Spleen (tissue), 11 donors: ENCODE data around the gene RBMS1. TPM values are rescaled to one million over a fixed set of nuclear protein-coding genes. Genes with fewer than 3 reads are reported as not detected.

Experiments used
- DNase-seq: peaks from one replicate; pipeline ENCODE4 v3.0.0-alpha.2; 2020
- H3K27ac ChIP-seq, 8 donors: fragments of 200-600 bp; sonication (generic) in 7 of 8; 1 replicate in 4 of 8; 2 replicates in 4 of 8; pipeline versions ENCODE4 v1.5.0 to v1.8.0; 2016 to 2021; ENCODE audit warnings: inconsistent platforms in 4 of 8, mild to moderate bottlenecking in 4 of 8, moderate library complexity in 1 of 8
- H3K27me3 ChIP-seq, 7 donors: fragments of 200-600 bp; sonication (generic) in 6 of 7; replicated peaks in 1 of 7; 1 replicate in 4 of 7; 2 replicates in 3 of 7; pipeline versions ENCODE4 v1.5.0 to v1.8.0; 2016 to 2021; ENCODE audit warnings: inconsistent platforms in 3 of 7, mild to moderate bottlenecking in 1 of 7
- H3K36me3 ChIP-seq, 6 donors: fragments of 200-600 bp; sonication (generic) in 5 of 6; 1 replicate in 4 of 6; 2 replicates in 2 of 6; pipeline versions ENCODE4 v1.5.0 to v1.8.0; 2016 to 2021; ENCODE audit warnings: inconsistent platforms in 2 of 6
- H3K4me1 ChIP-seq, 6 donors: fragments of 200-600 bp; sonication (generic) in 5 of 6; 1 replicate in 3 of 6; 2 replicates in 3 of 6; pipeline versions ENCODE4 v1.5.0 to v1.8.0; 2016 to 2021; ENCODE audit warnings: inconsistent platforms in 3 of 6
- H3K4me3 ChIP-seq, 8 donors: fragments of 200-600 bp; sonication (generic) in 7 of 8; 1 replicate in 4 of 8; 2 replicates in 4 of 8; pipeline versions ENCODE4 v1.5.0 to v1.8.0; 2016 to 2021; ENCODE audit warnings: inconsistent platforms in 4 of 8, mild to moderate bottlenecking in 4 of 8, moderate library complexity in 2 of 8
- H3K9me3 ChIP-seq, 8 donors: fragments of 200-600 bp; sonication (generic) in 7 of 8; 1 replicate in 4 of 8; 2 replicates in 4 of 8; pipeline versions ENCODE4 v1.5.0 to v1.8.0; 2016 to 2021; ENCODE audit warnings: inconsistent platforms in 4 of 8
- CTCF ChIP-seq, 11 experiments: fragments of 200-600 bp in 7 of 11; fragments of 450-650 bp in 4 of 11; sonication (generic) in 4 of 11; IDR thresholded peaks in 8 of 11; conservative IDR thresholded peaks in 3 of 11; 1 replicate in 7 of 11; 2 replicates in 4 of 11; pipeline versions ENCODE4 v1.4.0 to v1.8.0; 2016 to 2021; ENCODE audit warnings: antibody characterized with exemption in 11 of 11, inconsistent platforms in 4 of 11, mild to moderate bottlenecking in 1 of 11
- POLR2A ChIP-seq, 3 donors: fragments of 450-650 bp; IDR thresholded peaks; one replicate each; pipeline ENCODE4 v1.5.1; 2017; ENCODE audit warnings: antibody characterized with exemption in 3 of 3, mild to moderate bottlenecking in 1 of 3
- POLR2AphosphoS5 ChIP-seq, 3 donors: sonication (generic); formaldehyde crosslinking; IDR thresholded peaks; one replicate each; pipeline ENCODE4 v1.5.1; 2017; ENCODE audit warnings: antibody characterized with exemption in 3 of 3
- WGBS, 5 donors: extraction: QIAGEN DNeasy Blood & Tissue Kit in 3 of 5; methylation state at CpG; one replicate each; pipeline versions ENCODE4 v1.1.5 to v1.1.7; 2013 to 2018; 5-methylcytosine and 5-hydroxymethylcytosine counted together
- intact Hi-C: fragments of 100-400 bp; cut with DNase I; formaldehyde crosslinking; loops from one replicate; pipeline ENCODE4 v1.15.0; 2023; ENCODE audit warnings: low total_unique reads
- polyA plus RNA-seq, 3 donors: library from polyadenylated mRNA; stranded (reverse); fragments of 200-250 nt; gene quantifications; one replicate each; pipeline ENCODE4 v1.2.1, GENCODE V29; 2013
- total RNA-seq, 7 donors: library from RNA; depleted of rRNA in 3 of 7; stranded (reverse); fragments of >200 nt in 3 of 7; fragmentation: NEBNext Ultra II Directional in 4 of 7; extraction: Animal tissue kit (Norgen Biotek cat#: 25700) in 4 of 7; gene quantifications; one replicate each; pipeline versions ENCODE4 v1.1.0 to v1.2.1, GENCODE V29; 2016 to 2021
- donor health status: healthy with polysubstance abuse.
- donor health status: DM: no; HTN: no; CAD: no; lungs with moderate emphysema.
- donor health status: DM: no; HTN: no; CAD: no.
- donor health status: Bipolar disorder and iron deficiency.
- donor health status: healthy.
- donor health status: DM: no; HTN: no; CAD: no.
- donor health status: DM: yes; HTN: yes; CAD: no.

The RBMS1 gene
- total and polyA plus RNA-seq, 10 donors: 18.8 to 151 (median 118) TPM

- no peak overlapping the region for H3K4me3 ChIP-seq
- H3K27me3 ChIP-seq: no peaks in the 10 kb centered on the region
- no peak for TF ChIP-seq POLR2A (IDR thresholded peaks at IDR 0.05)
- TF ChIP-seq POLR2AphosphoS5 (IDR thresholded peaks at IDR 0.05): no peak
- TF ChIP-seq CTCF (IDR thresholded peaks at IDR 0.05 in 8 of 11, conservative IDR thresholded peaks at IDR 0.05 in 3 of 11): no peak
- peaks cover 0 to 8% (median 0%) of the 10 kb centered on the region in 6 donors for H3K36me3 ChIP-seq
- intact Hi-C loops: no loop called here
- 90 to 97% (median 92%) methylated on average over 3 of the region's 3 CpGs for WGBS, 5 donors
- peak overlapping the region in 1 of 8 donors; percentile 9 for H3K27ac ChIP-seq
- peaks cover 0 to 7% (median 2%) of the 10 kb centered on the region in 8 donors for H3K9me3 ChIP-seq
- peaks cover 0 to 36% (median 19%) of the 10 kb centered on the region in 6 donors for H3K4me1 ChIP-seq
- no peak for DNase-seq
Measured at GRCh38 chr2:160434254-160434948, 59.2 kb downstream of the RBMS1 start.

- Histone ChIP-seq H3K4me3 (no peak overlapping the region), H3K27me3 (no peaks in the 10 kb centered on the region), H3K27ac (peak overlapping the region in 1 of 8 donors; percentile 9), H3K9me3 (peaks cover 0 to 7% (median 2%) of the 10 kb centered on the region in 8 donors), H3K4me1 (peaks cover 5 to 44% (median 27%) of the 10 kb centered on the region in 6 donors), H3K36me3 (peaks cover 0 to 8% (median 0%) of the 10 kb centered on the region in 6 donors)
- intact Hi-C loops: no loop called here
- no peak for DNase-seq
- TF ChIP-seq POLR2AphosphoS5 (IDR thresholded peaks at IDR 0.05): no peak
- TF ChIP-seq CTCF (IDR thresholded peaks at IDR 0.05 in 8 of 11, conservative IDR thresholded peaks at IDR 0.05 in 3 of 11): no peak
- no peak for TF ChIP-seq POLR2A (IDR thresholded peaks at IDR 0.05)
- 54 to 74% (median 67%) methylated on average over 4 of the region's 4 CpGs for WGBS, 5 donors
Measured at GRCh38 chr2:160433466-160434140, 60.0 kb downstream of the RBMS1 start.

GRCh38 chr2:160432633-160433032 is 61.0 kb downstream of the RBMS1 start:
- no peaks in the 10 kb centered on the region for H3K27me3 ChIP-seq
- WGBS, 5 donors: 84 to 92% (median 88%) methylated on average over 4 of the region's 4 CpGs
- peaks cover 0 to 7% (median 2%) of the 10 kb centered on the region in 8 donors for H3K9me3 ChIP-seq
- H3K27ac ChIP-seq: peak overlapping the region in 1 of 8 donors; percentile 8
- intact Hi-C loops: no loop called here
- DNase-seq: no peak
- TF ChIP-seq CTCF (IDR thresholded peaks at IDR 0.05 in 8 of 11, conservative IDR thresholded peaks at IDR 0.05 in 3 of 11) (no peak), POLR2A (IDR thresholded peaks at IDR 0.05) (no peak), POLR2AphosphoS5 (IDR thresholded peaks at IDR 0.05) (no peak)
- peaks cover 12 to 54% (median 36%) of the 10 kb centered on the region in 6 donors for H3K4me1 ChIP-seq
- no peak overlapping the region for H3K4me3 ChIP-seq
- H3K36me3 ChIP-seq: peaks cover 0 to 8% (median 0%) of the 10 kb centered on the region in 6 donors

- H3K4me1 ChIP-seq: peaks cover 18 to 66% (median 45%) of the 10 kb centered on the region in 6 donors
- DNase-seq: no peak
- peaks cover 0 to 7% (median 2%) of the 10 kb centered on the region in 8 donors for H3K9me3 ChIP-seq
- 73 to 94% (median 88%) methylated on average over 1 of the region's 1 CpG for WGBS, 5 donors
- peak overlapping the region in 2 of 8 donors; percentile 6 to 28 for H3K27ac ChIP-seq
- H3K36me3 ChIP-seq: peaks cover 0 to 8% (median 0%) of the 10 kb centered on the region in 6 donors
- no peak overlapping the region for H3K4me3 ChIP-seq
- no peaks in the 10 kb centered on the region for H3K27me3 ChIP-seq
- TF ChIP-seq CTCF (IDR thresholded peaks at IDR 0.05 in 8 of 11, conservative IDR thresholded peaks at IDR 0.05 in 3 of 11) (no peak), POLR2AphosphoS5 (IDR thresholded peaks at IDR 0.05) (no peak), POLR2A (IDR thresholded peaks at IDR 0.05) (no peak)
- intact Hi-C loops: no loop called here
Measured at GRCh38 chr2:160431441-160431840, 62.2 kb downstream of the RBMS1 start.
